Nephron (organoid): ENCODE data around the gene TAF12.
"Not testable (repeated sequence)": the region's sequence is repeated elsewhere in the genome, so short reads cannot be mapped to it uniquely, and the experiment has no call there.

Experiments used
- H3K27ac Mint-ChIP-seq, 3 experiments: 2 replicates each; pipeline ENCODE4 v1.8.0; 2020; ENCODE audit warnings: mixed read lengths in 3 of 3, mild to moderate bottlenecking in 2 of 3, moderate library complexity in 1 of 3
- H3K27me3 Mint-ChIP-seq: 2 replicates; pipeline ENCODE4 v1.8.0; 2021; ENCODE audit warnings: low read depth, mild to moderate bottlenecking, moderate library complexity, mixed read lengths
- H3K36me3 Mint-ChIP-seq: 2 replicates; pipeline ENCODE4 v1.8.0; 2020; ENCODE audit warnings: low read depth, mixed read lengths
- H3K4me1 Mint-ChIP-seq: 2 replicates; pipeline ENCODE4 v1.8.0; 2020; ENCODE audit warnings: mixed read lengths
- H3K4me3 Mint-ChIP-seq, 3 experiments: 2 replicates each; pipeline ENCODE4 v1.8.0; 2020; ENCODE audit warnings: mild to moderate bottlenecking in 3 of 3, mixed read lengths in 3 of 3, moderate library complexity in 2 of 3
- H3K9me3 Mint-ChIP-seq: 2 replicates; pipeline ENCODE4 v1.8.0; 2020; ENCODE audit warnings: mixed read lengths
- TF ChIP-seq, protein P1 (sequence below), 3 experiments: fragments of 200-600 bp; sonication (generic); IDR thresholded peaks; one replicate each; pipeline ENCODE4 v1.5.0; 2021; ENCODE audit warnings: antibody characterized with exemption in 3 of 3; ENCODE audit not compliant: unreplicated experiment in 3 of 3

Gene TAF12

DNA sequence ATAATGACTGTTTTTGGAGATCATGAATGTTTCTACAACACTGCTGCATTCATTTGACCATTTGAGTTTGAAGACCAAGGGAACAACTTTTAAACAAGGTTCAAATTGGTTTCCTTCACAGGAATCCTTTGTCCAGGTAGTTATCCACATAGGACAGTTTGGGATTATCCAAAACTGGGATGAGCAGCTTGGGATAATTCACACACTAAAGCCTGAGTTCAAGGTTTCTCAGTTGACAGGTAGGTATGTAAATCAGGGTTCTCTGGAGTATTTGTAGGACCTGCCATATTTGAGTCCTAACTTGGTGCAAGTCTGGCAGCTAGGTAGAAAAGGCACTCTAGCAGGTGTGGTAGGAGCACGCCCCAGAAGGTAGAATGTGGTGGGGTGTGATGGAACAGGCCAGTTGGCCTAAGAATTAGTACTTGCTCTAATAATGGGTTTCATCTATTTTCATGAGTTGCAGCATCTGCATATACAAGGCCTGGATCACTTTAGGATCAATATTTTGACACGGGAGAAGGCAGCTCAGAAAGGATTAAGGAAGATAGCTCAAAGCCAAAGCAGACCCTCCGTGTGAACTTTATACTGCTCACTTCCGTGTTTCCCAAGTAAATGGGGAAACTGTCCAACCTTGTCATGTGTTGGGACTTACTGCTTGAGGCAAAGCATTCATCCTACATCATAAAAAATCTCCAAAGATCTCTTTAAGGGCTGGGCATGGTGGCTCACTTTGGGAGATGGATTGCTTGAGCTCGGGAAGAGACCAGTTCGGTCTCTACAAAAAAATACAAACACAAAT, 64.9 kb downstream of the TAF12 start:
- peaks cover 43% of the 10 kb centered on the region for H3K36me3 Mint-ChIP-seq
- H3K27ac Mint-ChIP-seq, result no peak overlapping the region
- peak overlapping the region in 2 of 3 experiments; percentile 3 to 15 for H3K4me3 Mint-ChIP-seq
- TF ChIP-seq, protein P1, sequence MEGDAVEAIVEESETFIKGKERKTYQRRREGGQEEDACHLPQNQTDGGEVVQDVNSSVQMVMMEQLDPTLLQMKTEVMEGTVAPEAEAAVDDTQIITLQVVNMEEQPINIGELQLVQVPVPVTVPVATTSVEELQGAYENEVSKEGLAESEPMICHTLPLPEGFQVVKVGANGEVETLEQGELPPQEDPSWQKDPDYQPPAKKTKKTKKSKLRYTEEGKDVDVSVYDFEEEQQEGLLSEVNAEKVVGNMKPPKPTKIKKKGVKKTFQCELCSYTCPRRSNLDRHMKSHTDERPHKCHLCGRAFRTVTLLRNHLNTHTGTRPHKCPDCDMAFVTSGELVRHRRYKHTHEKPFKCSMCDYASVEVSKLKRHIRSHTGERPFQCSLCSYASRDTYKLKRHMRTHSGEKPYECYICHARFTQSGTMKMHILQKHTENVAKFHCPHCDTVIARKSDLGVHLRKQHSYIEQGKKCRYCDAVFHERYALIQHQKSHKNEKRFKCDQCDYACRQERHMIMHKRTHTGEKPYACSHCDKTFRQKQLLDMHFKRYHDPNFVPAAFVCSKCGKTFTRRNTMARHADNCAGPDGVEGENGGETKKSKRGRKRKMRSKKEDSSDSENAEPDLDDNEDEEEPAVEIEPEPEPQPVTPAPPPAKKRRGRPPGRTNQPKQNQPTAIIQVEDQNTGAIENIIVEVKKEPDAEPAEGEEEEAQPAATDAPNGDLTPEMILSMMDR (IDR thresholded peaks at IDR 0.05; ENCODE audit: unreplicated experiment in 3 of 3), result no peak
- H3K9me3 Mint-ChIP-seq, result no peaks in the 10 kb centered on the region
- H3K27me3 Mint-ChIP-seq, result peaks cover 5% of the 10 kb centered on the region
- H3K4me1 Mint-ChIP-seq, result peaks cover 20% of the 10 kb centered on the region

DNA sequence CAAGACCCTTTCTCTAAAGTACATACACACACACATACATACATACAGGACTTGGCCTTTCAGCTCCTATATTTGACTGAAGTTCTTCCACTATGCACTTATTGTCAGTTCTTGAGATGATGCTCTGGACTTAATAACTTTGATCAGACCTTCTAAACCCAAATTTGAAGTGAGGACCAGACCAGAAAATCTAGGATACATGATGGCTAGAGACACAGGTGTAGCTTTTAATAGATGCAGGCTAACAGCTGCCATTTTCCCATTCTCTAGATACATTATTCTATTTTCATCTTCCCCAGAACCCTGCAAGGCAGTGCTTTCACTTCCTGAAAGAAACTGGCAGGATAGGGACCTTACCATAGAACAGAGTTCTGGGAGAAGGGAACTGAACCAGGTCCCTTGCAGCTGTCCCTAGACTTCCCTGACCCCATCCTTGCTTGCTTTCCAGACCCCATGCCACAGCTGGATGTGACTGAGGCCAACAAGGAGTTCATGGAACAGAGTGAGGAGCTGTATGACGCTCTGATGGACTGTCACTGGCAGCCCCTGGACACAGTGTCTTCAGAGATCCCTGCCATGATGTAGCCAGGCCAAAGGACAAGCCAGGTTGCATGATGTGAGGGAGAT, 65.7 kb downstream of the TAF12 start:
- H3K4me3 Mint-ChIP-seq, result no peak overlapping the region
- peaks cover 20% of the 10 kb centered on the region for H3K4me1 Mint-ChIP-seq
- H3K36me3 Mint-ChIP-seq, result peaks cover 43% of the 10 kb centered on the region
- TF ChIP-seq, protein P1 (IDR thresholded peaks at IDR 0.05; ENCODE audit: unreplicated experiment in 3 of 3), result no peak
- no peak overlapping the region for H3K27ac Mint-ChIP-seq
- peaks cover 3% of the 10 kb centered on the region for H3K27me3 Mint-ChIP-seq
- H3K9me3 Mint-ChIP-seq, result no peaks in the 10 kb centered on the region

DNA sequence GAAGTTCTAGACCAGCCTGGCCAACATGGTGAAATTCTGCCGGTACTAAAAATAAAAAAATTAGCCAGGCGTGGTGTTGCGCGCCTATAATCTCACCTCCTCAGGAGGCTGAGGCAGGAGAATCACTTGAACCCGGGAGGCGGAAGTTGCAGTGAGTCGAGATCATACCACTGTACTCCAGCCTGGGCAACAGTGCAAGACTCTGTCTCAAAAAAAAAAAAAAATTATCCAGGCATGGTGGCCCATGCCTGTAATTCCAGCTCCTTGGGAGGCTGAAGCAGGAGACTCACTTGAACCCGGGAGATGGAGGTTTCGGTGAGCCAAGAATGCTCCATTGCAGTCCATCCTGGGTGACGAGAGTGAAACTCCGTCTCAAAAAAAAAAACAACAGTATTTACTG, 69.3 kb downstream of the TAF12 start:
- H3K4me3 Mint-ChIP-seq, result no peak overlapping the region
- H3K36me3 Mint-ChIP-seq, result peaks cover 39% of the 10 kb centered on the region
- no peaks in the 10 kb centered on the region for H3K9me3 Mint-ChIP-seq
- H3K27me3 Mint-ChIP-seq, result no peaks in the 10 kb centered on the region
- H3K4me1 Mint-ChIP-seq, result no peaks in the 10 kb centered on the region
- TF ChIP-seq, protein P1 (IDR thresholded peaks at IDR 0.05; ENCODE audit: unreplicated experiment in 3 of 3), result no peak
- no peak overlapping the region for H3K27ac Mint-ChIP-seq

DNA sequence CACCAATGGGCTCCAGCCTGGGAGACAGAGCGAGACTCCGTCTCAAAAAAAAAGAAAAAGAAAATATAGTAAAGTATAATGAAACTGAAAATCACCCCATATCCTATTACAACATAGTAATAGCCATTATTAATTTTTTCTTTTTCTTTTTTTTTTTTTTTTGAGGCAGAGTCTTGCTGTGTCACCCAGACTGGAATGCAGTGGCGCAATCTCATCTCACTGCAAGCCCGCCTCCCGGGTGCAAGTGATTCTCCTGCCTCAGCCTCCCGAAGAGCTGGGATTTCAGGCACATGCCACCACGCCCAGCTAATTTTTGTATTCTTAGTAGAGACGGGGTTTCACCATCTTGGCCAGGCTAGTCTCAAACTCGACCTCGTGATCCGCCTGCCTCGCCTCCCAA, 70.0 kb downstream of the TAF12 start:
- H3K9me3 Mint-ChIP-seq, H3K27me3 Mint-ChIP-seq, H3K27ac Mint-ChIP-seq, H3K4me3 Mint-ChIP-seq, H3K4me1 Mint-ChIP-seq: not testable (repeated sequence)
- H3K36me3 Mint-ChIP-seq, result peaks cover 39% of the 10 kb centered on the region

DNA sequence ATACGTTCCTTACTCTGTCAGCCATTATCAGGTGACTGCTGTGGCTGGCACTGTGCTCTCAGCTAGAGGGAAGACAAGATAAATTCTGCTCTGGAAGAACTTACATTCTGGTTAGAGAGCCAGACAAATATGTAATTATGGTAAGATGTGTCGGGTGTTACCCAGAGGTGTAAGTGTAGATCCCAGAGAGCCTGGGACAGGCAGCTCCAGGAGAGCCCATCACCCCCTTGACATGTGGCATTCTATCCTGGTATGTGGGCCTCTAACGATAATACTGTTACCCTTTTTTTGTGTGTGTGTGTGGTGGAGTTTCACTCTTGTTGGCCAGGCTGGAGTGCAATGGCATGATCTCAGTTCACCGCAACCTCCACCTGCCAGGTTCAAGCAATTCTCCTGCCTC, 71.0 kb downstream of the TAF12 start:
- Mint-ChIP-seq H3K4me1 (no peaks in the 10 kb centered on the region), H3K9me3 (no peaks in the 10 kb centered on the region), H3K27me3 (no peaks in the 10 kb centered on the region), H3K27ac (no peak overlapping the region), H3K36me3 (peaks cover 40% of the 10 kb centered on the region), H3K4me3 (no peak overlapping the region)
- TF ChIP-seq, protein P1 (IDR thresholded peaks at IDR 0.05; ENCODE audit: unreplicated experiment in 3 of 3), result no peak

DNA sequence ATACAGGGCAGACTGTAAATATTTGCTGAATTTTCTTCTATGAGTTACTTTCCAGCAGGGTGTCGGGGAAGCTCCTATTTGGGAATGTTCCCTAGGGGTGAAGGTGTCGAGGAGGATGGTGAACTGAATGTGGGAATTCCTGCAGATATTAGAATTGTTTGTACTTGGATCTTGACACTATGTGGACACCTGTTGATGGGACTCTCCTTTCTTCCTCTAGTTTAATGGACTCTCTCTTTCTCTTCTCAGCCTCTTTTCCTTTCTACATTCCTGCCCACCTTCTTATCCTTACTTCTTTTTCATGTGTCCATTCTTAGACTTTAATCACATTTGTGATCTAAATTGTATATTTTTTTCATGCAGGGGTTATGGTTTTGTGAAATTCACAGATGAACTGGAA, 75.9 kb downstream of the TAF12 start:
- TF ChIP-seq, protein P1 (IDR thresholded peaks at IDR 0.05; ENCODE audit: unreplicated experiment in 3 of 3), result no peak
- no peak overlapping the region for H3K4me3 Mint-ChIP-seq
- no peaks in the 10 kb centered on the region for H3K4me1 Mint-ChIP-seq
- no peak overlapping the region for H3K27ac Mint-ChIP-seq
- H3K9me3 Mint-ChIP-seq, result no peaks in the 10 kb centered on the region
- peaks cover 50% of the 10 kb centered on the region for H3K36me3 Mint-ChIP-seq
- H3K27me3 Mint-ChIP-seq, result no peaks in the 10 kb centered on the region
